Putamen (tissue), 1 donor: ENCODE results near the gene CBL.

Experiments used
- DNase-seq: peaks from one replicate; pipeline ENCODE4 v3.0.0-alpha.2; 2016; ENCODE audit warnings: low spot score

The CBL gene

DNA sequence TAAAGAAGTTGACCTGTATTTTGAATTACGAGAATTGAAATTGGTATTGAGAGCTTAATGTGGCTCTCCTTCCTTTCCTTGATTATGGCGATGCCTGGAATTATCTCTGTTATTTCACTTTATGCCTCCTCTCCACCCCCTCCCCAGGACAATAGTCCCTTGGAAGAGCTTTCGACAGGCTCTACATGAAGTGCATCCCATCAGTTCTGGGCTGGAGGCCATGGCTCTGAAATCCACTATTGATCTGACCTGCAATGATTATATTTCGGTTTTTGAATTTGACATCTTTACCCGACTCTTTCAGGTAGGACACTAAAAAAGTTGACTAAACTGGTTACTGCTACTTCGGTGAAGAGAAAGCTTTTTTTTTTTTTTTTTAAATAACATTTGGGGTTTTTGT, 67.6 kb downstream of the CBL start:
- no peak for DNase-seq

DNA sequence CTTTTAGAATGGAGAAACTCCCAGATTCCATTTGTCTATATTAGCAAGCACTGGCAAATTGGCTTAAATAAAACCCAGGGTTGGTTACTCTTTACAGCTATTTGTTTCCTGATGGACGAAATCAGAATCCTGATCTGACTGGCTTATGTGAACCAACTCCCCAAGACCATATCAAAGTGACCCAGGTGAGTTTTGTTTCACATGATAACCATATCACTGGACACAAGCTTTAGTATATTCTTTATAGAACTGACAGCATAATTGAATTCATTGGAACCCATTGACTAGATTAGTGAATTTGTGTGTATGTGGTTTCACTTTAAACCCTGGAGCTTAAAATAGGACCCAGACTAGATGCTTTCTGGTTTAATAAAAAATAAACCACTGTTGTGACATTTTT, 71.5 kb downstream of the CBL start:
- no peak for DNase-seq

DNA sequence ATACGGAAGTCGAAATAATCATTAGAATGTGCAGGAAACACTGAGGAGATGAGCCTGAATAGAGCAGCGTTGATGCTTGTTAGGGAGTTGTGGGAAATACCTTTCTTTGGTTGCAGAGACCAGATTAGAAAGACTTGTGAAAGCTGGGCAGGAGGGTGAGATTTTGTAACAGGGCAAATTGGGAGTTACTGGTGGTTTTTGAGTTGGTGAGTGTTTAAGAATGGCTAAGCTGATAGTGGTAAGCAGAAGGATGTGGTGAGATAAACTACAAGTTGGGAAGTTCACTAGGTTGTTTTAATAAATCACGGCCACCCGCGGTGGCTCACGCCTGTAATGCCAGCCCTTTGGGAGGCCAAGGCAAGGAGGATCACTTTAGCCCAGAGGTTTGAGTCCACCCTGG, 76.4 kb downstream of the CBL start:
- no peak for DNase-seq

DNA sequence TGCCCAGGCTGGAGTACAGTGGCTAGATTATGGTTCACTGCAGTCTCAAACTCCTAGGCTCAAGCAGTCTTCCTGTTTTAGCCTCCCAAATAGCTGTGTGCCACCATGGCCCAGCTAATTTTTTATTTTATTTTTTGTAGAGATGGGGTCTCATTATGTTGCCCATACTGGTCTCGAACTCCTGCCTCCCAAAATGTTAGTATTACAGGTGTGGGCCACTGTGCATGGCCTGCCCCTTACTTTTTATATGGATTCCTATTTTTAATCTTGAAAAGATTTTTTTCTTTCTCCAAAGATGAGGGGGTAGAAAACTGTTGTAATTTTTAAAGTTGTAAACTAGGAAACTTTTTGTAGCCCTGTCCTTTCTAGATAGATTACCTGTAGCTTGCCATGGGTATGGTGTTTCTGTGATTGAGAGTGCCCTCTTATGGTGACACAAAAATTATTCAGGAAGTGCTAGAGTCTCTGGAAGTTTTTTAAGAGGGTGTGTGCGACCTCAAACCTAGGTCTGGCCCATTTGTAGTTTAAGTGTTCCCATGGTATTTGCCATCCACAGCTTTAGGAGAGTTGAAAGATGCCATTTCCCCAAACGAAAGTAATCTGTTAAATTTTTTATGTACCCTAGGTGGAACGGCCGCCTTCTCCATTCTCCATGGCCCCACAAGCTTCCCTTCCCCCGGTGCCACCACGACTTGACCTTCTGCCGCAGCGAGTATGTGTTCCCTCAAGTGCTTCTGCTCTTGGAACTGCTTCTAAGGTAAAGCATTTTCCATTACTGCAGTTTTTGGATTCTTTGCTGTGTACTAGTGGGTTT, 78.4 kb downstream of the CBL start:
- DNase-seq = no peak

DNA sequence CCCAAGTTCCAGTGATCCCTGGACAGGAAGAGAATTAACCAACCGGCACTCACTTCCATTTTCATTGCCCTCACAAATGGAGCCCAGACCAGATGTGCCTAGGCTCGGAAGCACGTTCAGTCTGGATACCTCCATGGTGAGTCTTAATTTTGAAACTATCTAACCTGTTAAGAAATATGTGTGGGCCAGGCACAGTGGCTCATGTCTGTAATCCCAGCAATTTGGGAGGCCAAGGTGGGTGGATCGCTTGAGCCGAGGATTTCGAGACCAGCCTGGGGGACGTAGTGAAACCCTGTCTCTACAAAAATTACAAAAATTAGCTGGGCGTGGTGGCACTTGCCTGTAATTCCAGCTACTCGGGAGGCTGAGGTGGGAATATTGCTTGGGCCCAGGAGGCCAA, 79.3 kb downstream of the CBL start:
- DNase-seq = no peak

DNA sequence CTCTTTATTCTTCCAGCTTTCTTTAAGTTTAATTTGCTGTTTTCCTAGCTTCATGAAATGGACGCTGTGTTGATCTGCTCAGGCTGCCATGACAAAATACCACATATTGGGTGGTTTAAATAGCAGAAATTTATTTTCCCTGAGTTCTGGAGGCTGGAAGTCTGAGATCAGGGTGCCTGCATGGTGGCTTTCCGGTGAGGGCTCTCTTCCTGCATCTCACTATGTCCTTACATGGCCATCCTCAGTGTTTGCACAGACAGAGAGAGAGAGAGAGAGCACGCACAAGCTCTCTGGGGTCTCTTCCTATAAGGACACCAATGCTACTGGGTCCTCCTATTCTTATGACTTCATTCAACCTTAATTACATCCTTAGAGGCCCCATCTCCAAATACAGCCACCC, 82.1 kb downstream of the CBL start:
- no peak for DNase-seq

DNA sequence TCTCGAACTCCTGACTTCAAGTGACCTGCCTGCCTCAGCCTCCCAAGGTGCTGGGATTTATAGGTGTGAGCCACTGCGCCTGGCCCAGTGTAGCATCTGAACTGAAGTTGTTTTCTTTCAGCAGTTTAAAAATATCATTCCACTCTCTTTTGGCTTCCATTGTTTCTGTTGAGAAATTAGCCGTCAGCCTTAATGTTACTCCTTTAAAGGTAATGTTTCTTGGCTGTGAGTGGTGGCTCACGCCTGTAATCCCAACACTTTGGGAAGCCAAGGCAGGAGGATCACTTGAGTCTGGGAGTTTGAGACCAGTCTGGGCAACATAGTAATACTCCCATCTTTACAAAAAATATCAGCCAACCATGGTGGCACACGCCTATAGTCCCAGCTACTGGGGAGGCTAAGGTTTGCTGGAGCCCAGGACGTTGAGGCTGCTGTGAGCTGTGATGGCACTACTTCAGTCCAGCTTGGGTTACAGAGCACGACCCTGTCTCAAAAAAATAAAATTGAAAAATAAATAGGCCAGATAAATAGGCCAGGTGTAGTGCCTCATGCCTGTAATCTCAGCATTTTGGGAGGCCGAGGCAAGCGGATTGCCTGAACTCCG, 84.9 kb downstream of the CBL start:
- DNase-seq = no peak

DNA sequence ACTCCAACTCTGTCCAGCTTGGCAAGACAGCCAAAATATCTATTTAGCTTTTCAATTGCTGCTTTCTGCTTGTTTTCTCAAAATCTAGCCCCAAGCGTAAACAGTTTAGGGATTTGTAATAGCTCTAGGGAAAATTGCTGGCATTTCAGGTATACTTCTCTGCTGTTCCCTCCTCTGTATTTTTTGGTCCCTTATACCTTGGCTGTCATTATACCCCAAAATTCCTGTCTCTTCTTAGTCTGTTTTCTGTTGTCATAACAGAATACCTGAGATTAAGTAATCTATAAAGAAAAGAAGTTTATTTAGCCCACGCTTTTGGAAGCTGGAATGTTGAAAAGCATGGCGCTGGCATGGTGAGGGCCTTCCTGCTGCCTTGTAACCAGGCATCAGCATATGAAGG, 87.3 kb downstream of the CBL start:
- DNase-seq = no peak

DNA sequence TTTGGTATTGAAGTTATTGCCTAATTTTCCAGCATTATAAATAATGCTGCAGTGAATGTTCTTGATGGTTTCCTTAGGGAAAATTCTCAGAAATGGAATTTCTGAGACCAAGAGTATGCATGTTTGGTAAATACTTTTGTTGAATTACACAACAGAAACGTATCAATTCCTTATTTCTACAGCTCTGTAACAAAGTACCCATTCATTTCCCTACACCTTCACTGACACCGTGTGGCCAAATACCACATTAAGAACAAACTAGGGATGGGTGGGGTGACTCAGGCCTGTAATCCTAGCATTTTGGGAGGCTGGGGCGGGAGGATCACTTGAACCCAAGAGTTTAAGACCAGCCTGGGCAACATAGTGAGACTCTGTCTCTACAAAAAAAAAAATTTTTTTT, 89.0 kb downstream of the CBL start:
- no peak for DNase-seq

DNA sequence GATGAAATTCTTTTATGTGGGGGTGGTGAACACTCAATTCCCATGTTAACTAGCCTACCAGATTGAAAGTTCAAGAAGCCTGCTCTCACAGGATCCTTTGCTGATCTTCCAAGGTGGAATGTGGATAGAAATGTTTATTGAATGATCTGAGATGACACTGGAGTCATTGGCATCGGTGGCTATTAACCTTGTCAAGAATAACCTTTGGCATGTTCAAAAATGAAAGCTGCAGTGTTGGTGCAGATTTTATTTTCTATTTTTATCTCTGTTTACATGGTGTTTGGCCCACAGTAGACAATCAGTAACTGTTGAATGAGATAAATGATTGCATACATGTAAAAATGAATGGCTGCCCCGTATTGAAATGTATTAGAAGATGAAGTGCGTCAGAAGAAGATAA, 91.8 kb downstream of the CBL start:
- DNase-seq = no peak

DNA sequence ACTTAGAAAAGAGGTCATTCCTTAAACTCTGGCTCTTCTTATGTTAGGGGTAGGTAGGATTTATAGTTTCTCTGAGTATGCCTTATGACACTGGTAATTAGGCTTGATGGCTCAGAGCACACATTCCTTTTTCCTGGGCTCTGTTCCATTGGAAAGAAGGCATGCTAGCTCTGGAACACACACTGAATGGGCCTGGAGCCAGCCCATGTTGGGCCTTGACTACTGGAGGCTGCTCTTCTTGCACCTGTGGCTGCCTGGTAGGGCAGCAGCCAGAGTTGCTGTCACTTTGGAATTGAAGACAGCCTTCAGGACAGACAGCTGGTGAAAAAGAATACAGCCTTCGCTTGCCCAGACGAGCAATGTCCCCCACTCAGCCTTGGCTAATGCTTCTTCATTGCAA, 92.6 kb downstream of the CBL start:
- no peak for DNase-seq

DNA sequence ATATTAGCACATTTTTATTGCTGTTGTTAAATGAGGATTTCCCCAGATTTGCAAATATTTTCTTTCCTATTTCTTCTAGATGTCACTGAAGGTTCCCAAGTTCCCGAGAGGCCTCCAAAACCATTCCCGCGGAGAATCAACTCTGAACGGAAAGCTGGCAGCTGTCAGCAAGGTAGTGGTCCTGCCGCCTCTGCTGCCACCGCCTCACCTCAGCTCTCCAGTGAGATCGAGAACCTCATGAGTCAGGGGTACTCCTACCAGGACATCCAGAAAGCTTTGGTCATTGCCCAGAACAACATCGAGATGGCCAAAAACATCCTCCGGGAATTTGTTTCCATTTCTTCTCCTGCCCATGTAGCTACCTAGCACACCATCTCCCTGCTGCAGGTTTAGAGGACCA, 93.3 kb downstream of the CBL start:
- no peak for DNase-seq

DNA sequence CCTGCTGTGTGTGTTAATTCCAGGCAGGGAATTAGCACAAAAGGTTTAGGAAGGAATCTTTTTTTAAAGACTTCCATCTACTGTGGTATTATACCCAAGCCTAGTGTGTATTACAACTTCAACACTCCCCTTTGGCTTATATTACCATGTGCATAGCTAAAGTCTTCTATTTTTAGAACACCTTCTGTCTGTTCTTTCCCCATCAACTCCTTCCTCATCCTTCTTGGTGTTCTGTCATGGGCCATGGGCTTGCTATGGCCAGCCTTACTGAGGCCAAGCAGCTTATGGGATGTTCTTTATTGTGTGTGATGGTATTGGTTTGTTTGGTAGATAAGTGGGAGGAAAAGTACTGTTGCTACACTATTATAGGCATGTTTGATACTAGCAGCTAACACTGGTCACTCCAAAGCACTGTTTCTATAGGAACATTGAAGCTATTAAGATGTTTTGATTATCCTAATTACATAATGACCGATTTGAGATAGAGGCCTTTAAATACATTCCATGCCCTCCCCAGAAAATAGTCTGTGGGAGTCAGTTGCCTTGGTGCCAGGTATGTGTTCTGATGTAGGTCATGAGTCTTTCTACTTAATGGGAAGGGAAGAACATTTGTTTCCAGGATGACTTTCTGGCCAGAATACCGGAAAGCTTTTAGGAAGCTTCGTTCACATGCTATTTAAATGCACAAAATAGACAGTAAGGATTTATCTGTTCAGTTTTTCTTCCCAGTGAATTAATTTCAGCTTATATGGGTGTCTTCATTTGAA, 94.2 kb downstream of the CBL start:
- DNase-seq = no peak

DNA sequence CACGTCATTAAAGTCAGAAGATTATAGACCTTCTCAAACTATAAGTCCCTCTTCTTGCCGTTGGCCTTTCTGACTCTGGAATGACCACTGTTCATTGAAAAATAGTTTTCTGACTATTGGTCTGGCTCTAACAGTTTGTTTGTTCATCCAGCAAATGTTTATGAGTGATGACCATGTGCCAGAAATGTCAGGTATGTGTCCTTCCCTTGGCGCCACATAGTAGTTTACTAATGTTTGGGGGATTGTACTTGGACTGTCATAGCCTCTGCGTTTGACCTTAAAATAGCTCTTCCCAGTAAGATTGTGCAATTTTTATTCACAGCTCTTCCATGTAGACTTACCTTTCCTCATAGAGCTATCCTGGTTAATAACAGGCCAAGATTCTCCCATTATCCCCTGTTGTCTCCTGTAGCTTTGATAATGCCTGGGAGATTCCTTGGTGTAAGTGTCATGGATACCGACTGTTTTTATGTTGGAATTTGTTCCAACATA, 97.1 kb downstream of the CBL start:
- no peak for DNase-seq

DNA sequence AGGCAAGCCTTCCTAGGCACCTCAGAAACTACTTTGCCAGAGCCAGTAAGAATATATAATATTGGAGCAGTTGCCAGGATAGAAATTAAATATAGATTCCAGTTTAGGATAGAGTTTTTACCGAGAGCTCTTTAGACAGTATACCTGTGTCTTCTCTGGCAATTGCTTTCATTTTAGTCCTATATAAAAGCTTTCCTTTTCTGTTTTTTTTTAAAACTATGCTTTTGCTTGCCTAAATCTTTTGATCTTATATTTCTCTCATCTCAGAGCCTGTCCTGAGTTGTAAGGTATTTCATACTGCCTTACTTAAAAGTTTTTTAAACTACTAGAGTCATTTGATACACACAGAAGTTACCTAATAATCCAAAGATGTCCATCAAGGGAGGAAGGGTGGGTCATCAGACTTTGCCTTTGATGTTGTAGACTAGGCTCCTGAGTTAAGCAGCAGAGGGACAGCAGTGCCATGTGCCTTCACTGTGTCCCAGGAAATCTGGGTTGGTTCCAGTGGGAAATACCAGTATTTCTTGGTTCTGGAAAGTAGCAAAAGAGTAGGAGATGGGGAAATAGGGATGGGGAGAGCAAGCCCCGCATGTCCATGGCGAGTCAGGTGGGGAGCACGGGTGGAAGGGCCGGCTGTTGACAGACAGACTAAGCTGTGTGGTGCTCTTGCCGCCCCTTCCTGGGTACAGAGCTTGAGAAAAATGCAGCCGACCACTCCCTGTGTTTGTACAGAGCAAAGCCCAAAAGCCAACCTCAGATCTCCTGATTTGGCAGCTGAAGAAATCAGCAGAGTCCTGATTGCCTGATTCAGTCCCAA, 99.6 kb downstream of the CBL start:
- DNase-seq = no peak

DNA sequence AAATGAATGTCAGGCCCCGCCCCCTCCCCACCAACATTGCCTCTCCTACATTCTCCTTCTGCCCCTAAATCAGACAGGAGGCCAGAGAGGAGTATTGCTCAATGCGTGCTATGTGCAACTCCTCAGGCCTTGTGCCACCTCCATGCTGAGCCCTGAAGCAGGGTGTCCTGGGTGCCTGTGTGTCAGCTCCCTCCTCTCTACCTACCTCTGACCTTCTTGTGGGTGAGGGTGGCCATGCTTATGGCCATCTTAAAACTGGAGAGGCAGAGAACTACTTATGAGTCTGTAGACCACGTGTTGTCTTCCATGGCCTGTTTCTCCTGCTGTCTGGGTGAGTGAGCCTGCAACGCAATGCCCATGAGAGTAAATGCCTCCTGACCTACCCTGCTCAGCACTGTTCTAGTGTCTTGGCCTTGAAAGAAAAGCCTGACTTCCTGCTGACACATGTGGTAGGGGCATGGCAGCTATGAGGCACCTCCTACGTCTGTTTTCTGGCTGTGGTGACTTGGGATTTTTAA, 100.3 kb downstream of the CBL start:
- no peak for DNase-seq

DNA sequence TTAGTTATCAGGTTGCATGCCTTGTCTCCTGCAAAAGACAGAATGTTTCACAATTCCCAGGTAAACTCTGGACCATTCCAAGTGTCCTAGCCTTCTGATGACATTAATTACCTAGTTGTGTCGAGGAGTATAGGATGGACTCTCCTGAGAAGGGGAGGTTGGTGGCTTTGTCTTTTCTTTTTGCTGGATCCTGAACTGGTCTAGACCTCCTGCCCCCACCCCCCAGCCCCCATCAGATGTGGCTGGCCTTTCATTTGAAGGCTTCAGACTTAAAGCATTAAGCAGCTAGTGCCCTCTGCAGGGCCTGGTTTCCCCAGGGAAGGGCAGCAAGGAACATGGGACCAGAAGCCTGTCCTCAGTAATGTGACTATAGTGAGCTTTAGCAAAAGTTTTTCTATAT, 101.1 kb downstream of the CBL start:
- DNase-seq = no peak

DNA sequence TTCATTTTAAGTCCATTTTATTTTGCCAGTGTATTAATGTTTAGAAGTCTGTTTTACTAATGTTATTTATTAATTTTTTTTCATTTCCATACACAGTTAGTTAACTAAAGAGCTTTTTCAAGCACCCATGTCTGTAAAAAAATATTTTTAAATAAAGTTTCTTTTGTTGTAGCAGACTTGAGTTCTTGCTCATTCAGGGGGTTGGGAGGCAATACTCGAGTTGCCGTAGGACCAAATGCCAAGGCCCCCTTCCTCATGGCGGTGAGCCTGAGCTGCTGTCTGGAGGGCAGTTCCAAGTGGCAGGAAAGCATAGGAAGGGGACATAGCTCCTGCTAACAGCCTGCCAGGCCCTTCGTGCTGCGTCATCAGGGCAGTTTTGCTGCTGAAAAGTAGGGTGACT, 101.8 kb downstream of the CBL start:
- no peak for DNase-seq

DNA sequence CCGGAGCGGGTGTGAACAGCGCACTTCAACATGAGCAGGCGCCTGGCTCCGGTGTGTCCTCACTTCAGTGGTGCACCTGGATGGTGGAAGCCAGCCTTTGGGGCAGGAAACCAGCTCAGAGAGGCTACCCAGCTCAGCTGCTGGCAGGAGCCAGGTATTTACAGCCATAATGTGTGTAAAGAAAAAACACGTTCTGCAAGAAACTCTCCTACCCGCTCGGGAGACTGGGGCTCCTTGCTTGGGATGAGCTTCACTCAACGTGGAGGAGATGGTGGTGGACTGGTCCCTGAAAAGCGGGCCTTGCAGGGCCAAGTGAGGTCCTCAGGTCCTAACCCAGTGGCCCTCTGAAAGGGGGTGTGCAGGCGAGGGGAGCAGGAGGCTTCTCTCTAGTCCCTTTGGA, 103.3 kb downstream of the CBL start:
- no peak for DNase-seq

DNA sequence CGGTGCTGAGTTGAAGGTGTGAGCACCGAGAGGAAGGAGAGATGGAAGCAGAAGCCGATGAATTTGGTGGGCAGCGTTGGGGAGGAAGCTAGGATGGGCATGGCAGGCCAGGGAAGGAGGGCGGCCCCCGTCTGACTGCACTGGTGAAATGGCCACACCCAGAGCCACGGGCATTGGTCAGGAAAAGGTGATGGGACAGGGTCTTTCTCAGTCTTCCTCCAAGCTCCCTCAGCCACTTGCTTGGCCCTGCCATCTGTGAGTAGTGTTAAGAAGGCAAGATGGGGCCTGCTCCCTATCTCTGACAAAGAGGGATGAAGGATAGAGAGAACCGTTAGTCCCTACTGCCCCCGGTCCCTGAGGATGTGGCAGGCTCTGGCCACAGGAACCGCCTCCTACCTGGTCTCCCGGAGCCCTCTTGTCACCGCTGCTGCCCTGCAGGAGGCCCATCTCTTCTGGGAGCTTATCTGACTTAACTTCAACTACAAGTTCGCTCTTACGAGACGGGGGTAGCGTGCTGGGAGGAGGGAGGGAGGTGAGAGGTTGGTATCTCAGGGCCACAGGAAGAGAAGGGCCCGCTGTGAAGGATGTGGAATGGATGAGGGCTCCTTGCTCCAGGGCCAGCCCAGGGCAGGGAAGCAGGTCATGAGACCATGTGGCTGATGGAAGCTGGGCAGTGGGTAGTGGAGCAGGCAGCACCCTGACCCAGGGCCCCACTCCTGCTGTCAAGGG, 104.0 kb downstream of the CBL start:
- DNase-seq = no peak

DNA sequence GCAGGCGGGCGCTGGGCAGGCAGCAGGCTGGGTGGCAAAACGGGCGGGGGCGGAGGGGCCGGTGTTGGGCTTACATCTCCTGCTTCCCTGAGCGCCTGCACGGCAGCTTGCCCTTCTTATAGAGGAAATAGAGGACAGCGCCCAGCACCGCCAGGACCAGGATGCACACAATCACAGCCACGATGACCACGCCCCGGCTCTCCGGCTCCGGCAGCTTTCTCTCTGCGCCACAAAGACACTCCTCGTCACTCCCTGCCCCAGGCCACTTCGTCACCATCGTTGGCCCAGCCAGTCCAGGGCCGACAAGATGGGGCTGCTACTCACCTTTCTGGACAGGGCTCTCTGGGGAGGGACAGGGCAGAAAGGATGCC, 104.5 kb downstream of the CBL start:
- DNase-seq = no peak
